RWPE1 (cell line): ENCODE data around the gene TCF4.

Experiments used
- CTCF ChIA-PET: fragments of 350-600 bp; sonication (Branson Sonifier 250); formaldehyde crosslinking; extraction: SDS; loops from one replicate; lab custom pipeline; 2021; lab: Yijun Ruan, JAX
- POLR2A ChIA-PET: fragments of 400-600 bp; formaldehyde crosslinking; extraction: SDS; loops from one replicate; lab custom pipeline; 2020; ENCODE audit warnings: antibody characterized with exemption; ENCODE audit not compliant: low non-redundant PET; lab: Yijun Ruan, JAX
- DNase-seq: peaks from one replicate; pipeline ENCODE4 v3.0.0; 2012; ENCODE audit warnings: low spot score
- H3K27ac ChIP-seq: fragments of 450-650 bp; 2 replicates; pipeline ENCODE4 v1.5.1; 2017
- TF ChIP-seq, protein P1 (sequence below): fragments of 450-650 bp; conservative IDR thresholded peaks from 2 replicates; pipeline ENCODE4 v1.5.1; 2017; ENCODE audit warnings: low read depth, mild to moderate bottlenecking

The TCF4 gene

GRCh38 chr18:55433648-55434047 lies 154.3 kb downstream of the TCF4 start:
- ChIA-PET POLR2A (no interaction called here), CTCF (no interaction called here)
- TF ChIP-seq, protein P1, sequence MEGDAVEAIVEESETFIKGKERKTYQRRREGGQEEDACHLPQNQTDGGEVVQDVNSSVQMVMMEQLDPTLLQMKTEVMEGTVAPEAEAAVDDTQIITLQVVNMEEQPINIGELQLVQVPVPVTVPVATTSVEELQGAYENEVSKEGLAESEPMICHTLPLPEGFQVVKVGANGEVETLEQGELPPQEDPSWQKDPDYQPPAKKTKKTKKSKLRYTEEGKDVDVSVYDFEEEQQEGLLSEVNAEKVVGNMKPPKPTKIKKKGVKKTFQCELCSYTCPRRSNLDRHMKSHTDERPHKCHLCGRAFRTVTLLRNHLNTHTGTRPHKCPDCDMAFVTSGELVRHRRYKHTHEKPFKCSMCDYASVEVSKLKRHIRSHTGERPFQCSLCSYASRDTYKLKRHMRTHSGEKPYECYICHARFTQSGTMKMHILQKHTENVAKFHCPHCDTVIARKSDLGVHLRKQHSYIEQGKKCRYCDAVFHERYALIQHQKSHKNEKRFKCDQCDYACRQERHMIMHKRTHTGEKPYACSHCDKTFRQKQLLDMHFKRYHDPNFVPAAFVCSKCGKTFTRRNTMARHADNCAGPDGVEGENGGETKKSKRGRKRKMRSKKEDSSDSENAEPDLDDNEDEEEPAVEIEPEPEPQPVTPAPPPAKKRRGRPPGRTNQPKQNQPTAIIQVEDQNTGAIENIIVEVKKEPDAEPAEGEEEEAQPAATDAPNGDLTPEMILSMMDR = no peak
- no peak overlapping the region for H3K27ac ChIP-seq
- DNase-seq = no peak

DNA sequence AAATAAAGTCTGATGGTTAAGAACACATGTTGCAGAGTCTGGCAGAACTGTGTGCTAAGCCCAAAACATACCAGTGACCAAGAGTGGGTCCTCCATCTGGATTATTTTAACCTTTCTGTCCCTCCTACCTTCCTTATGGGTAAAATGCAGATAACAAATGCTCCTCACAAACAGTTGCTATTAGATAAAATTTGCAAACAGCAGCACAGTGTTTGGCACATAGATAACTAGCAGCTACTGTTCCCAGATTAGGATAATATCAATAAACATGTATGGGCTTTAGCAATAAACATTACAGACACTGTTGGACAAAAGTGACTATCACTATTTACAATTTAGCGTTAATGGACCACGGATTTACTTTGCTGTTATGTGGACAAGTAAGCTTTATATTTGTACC lies 154.9 kb downstream of the TCF4 start:
- POLR2A ChIA-PET = no interaction called here

GRCh38 chr18:55432307-55433040 lies 155.5 kb downstream of the TCF4 start:
- H3K27ac ChIP-seq = no peak overlapping the region
- CTCF ChIA-PET = no interaction called here
- TF ChIP-seq, protein P1 = no peak
- POLR2A ChIA-PET = no interaction called here
- DNase-seq = no peak

More for the DNA sequence above, 154.9 kb downstream of the TCF4 start:
- TF ChIP-seq, protein P1 = no peak
- no peak for DNase-seq
- no peak overlapping the region for H3K27ac ChIP-seq
- CTCF ChIA-PET = no interaction called here

DNA sequence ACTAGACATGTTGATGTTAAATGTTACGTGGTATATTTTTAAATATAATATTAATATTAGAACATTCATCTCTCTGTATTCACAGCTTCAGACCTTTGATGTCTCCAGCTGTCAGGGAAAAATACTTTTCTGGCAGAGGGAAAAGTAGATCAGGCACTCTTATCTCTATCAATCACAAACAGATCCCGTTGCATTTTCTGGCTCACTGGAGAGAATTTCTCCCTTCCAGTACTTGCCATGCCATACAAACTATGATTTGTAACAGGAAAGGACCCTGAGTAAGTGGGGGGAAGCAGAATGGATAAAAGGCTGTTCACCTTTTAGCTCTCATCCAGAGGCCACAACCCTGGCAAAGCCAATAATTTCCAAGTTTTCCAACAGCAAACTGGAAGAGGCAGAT lies 158.0 kb downstream of the TCF4 start:
- POLR2A ChIA-PET = no interaction called here
- CTCF ChIA-PET = interaction anchor here (0.6 kb wide), 1 partner anchor 228 kb away, joined by 3 read pairs; no protein-coding TSS in a partner anchor
- no peak for DNase-seq
- TF ChIP-seq, protein P1 = no peak
- H3K27ac ChIP-seq = no peak overlapping the region

DNA sequence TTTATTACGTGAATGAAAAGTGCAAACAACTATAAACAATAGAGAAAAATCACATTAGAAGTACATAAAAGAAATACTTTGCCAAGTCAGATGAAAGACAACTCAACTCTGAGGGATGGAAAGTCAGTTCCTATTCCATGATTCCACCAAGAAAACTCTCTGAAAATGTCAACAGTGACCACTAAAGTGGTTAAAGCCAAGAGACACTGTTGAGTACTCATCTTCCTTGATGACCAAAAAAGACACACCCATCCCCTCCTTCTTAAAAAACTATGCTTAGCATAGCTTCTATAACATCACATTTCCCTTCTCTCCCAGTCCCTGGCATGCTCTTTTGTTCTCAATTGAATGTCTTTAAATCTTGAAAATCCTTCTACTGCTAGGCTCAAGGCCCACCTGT lies 160.0 kb downstream of the TCF4 start:
- CTCF ChIA-PET = interaction anchor here (0.6 kb wide), 1 partner anchor 28 kb away, joined by 5 read pairs; no protein-coding TSS in a partner anchor
- TF ChIP-seq, protein P1 = no peak
- POLR2A ChIA-PET = no interaction called here
- no peak overlapping the region for H3K27ac ChIP-seq
- DNase-seq = no peak

- ChIA-PET CTCF (no interaction called here), POLR2A (no interaction called here)
- no peak overlapping the region for H3K27ac ChIP-seq
- no peak for DNase-seq
- TF ChIP-seq, protein P1 = no peak
These were observed 162.3 kb downstream of the TCF4 start for GRCh38 chr18:55425698-55426097.
